ENCODE results near the gene OCEL1. TPM values are rescaled to one million over a fixed set of nuclear protein-coding genes. Genes with fewer than 3 reads are reported as not detected.

The OCEL1 gene
- total RNA-seq, 1 donor from 2014 or later = 23.4 TPM

Other genes starting within 250 kb of the OCEL1 start
- 9.6 TPM for gene CPAMD8, start 199.4 kb upstream of the OCEL1 start, total RNA-seq
- gene HAUS8, start 150.8 kb upstream of the OCEL1 start, total RNA-seq = 5.9 TPM
- gene MYO9B, start 150.4 kb upstream of the OCEL1 start, total RNA-seq = 90.7 TPM
- gene USE1, start 10.9 kb upstream of the OCEL1 start, total RNA-seq = 27.4 TPM
- 23.9 TPM for gene NR2F6, start 19.7 kb downstream of the OCEL1 start, total RNA-seq
- gene USHBP1, start 38.5 kb downstream of the OCEL1 start, total RNA-seq = 9.6 TPM
- gene BABAM1, start 41.2 kb downstream of the OCEL1 start, total RNA-seq = 66.6 TPM
- gene ANKLE1, start 55.7 kb downstream of the OCEL1 start, total RNA-seq = 1.7 TPM
- gene ABHD8, start 77.2 kb downstream of the OCEL1 start, total RNA-seq = 14.9 TPM
- gene MRPL34, start 79.6 kb downstream of the OCEL1 start, total RNA-seq = 55.0 TPM
- gene DDA1, start 83.3 kb downstream of the OCEL1 start, total RNA-seq = 29.4 TPM
- 14.8 TPM for gene ANO8, start 108.6 kb downstream of the OCEL1 start, total RNA-seq
- 22.0 TPM for gene GTPBP3, start 111.3 kb downstream of the OCEL1 start, total RNA-seq
- 283 TPM for gene PLVAP, start 151.1 kb downstream of the OCEL1 start, total RNA-seq
- gene CCDC194, start 168.0 kb downstream of the OCEL1 start, total RNA-seq = 0.62 TPM
- 80.0 TPM for gene BST2, start 179.4 kb downstream of the OCEL1 start, total RNA-seq
- gene MVB12A, start 193.8 kb downstream of the OCEL1 start, total RNA-seq = 32.1 TPM
- 0.36 TPM for gene TMEM221, start 222.4 kb downstream of the OCEL1 start, total RNA-seq
- gene NXNL1, start 234.7 kb downstream of the OCEL1 start, total RNA-seq = not detected
- 47.3 TPM for gene SLC27A1, start 244.3 kb downstream of the OCEL1 start, total RNA-seq